MM.1S (cell line): Measurements from ENCODE around the gene GNLY.

Experiments used
- EZH2 ChIP-seq: fragments of 300-600 bp; sonication (generic); optimal IDR thresholded peaks from 2 replicates; pipeline ENCODE3; 2017; ENCODE audit warnings: low read depth, mild to moderate bottlenecking, antibody characterized with exemption, low read length, mixed read lengths
- EZH2phosphoT487 ChIP-seq: fragments of 300-600 bp; sonication (generic); IDR thresholded peaks from 2 replicates; pipeline ENCODE4 v1.6.1; 2018; ENCODE audit warnings: antibody characterized with exemption, low read length
- TF ChIP-seq, protein P1 (sequence below): fragments of 300-600 bp; sonication (generic); IDR thresholded peaks from 2 replicates; pipeline ENCODE4 v1.5.1; 2016; ENCODE audit warnings: antibody characterized with exemption, low read length, mixed read lengths

DNA sequence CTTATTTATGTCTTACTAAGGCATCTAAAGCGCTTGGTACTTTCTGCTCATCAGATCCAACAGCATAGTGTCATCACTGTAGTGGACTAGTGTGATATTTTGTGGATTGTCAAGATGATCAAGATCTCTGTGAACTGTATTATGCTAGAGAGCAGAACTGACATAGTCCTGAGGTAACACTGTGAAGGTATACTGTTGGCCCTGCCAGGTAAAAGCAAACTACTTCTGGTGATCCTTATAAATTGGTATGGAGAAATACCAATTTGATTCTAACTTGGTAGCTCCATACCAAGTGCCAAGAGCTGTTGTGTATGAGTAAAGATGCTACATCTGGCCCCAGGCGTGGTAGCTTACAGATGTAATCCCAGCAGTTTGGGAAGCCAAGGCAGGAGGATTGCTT is 42.1 kb upstream of the GNLY start:
- TF ChIP-seq, protein P1, sequence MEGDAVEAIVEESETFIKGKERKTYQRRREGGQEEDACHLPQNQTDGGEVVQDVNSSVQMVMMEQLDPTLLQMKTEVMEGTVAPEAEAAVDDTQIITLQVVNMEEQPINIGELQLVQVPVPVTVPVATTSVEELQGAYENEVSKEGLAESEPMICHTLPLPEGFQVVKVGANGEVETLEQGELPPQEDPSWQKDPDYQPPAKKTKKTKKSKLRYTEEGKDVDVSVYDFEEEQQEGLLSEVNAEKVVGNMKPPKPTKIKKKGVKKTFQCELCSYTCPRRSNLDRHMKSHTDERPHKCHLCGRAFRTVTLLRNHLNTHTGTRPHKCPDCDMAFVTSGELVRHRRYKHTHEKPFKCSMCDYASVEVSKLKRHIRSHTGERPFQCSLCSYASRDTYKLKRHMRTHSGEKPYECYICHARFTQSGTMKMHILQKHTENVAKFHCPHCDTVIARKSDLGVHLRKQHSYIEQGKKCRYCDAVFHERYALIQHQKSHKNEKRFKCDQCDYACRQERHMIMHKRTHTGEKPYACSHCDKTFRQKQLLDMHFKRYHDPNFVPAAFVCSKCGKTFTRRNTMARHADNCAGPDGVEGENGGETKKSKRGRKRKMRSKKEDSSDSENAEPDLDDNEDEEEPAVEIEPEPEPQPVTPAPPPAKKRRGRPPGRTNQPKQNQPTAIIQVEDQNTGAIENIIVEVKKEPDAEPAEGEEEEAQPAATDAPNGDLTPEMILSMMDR, result no peak
- TF ChIP-seq EZH2phosphoT487 (no peak), EZH2 (no peak)
